ENCODE results near the gene C6orf52. TPM values are rescaled to one million over a fixed set of nuclear protein-coding genes. Genes with fewer than 3 reads are reported as not detected.

The C6orf52 gene
- total RNA-seq, 1 donor from 2014 or later, result 0.45 TPM

- H3K9me3 ChIP-seq (ENCODE audit: low read depth), result no peaks in the 10 kb centered on the region
- H3K4me3 ChIP-seq, result no peak overlapping the region
- H3K4me1 Mint-ChIP-seq, result peaks cover 31% of the 10 kb centered on the region
- DNase-seq (ENCODE audit: low spot score), result no peak
- H3K4me1 ChIP-seq, result peaks cover 18% of the 10 kb centered on the region
- H3K36me3 Mint-ChIP-seq, result peaks cover 2% of the 10 kb centered on the region
- no peak overlapping the region for H2AFZ ChIP-seq (replicated peaks)
- TF ChIP-seq, protein P1, sequence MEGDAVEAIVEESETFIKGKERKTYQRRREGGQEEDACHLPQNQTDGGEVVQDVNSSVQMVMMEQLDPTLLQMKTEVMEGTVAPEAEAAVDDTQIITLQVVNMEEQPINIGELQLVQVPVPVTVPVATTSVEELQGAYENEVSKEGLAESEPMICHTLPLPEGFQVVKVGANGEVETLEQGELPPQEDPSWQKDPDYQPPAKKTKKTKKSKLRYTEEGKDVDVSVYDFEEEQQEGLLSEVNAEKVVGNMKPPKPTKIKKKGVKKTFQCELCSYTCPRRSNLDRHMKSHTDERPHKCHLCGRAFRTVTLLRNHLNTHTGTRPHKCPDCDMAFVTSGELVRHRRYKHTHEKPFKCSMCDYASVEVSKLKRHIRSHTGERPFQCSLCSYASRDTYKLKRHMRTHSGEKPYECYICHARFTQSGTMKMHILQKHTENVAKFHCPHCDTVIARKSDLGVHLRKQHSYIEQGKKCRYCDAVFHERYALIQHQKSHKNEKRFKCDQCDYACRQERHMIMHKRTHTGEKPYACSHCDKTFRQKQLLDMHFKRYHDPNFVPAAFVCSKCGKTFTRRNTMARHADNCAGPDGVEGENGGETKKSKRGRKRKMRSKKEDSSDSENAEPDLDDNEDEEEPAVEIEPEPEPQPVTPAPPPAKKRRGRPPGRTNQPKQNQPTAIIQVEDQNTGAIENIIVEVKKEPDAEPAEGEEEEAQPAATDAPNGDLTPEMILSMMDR (IDR thresholded peaks at IDR 0.05), result no peak
- TF ChIP-seq EZH2 (IDR thresholded peaks at IDR 0.05) (no peak), EZH2phosphoT487 (IDR thresholded peaks at IDR 0.05) (no peak)
- no peak overlapping the region for H3K9ac ChIP-seq
- peaks cover 24% of the 10 kb centered on the region for H3K79me2 ChIP-seq (ENCODE audit: low read depth)
- peaks cover 19% of the 10 kb centered on the region for H3F3A ChIP-seq (ENCODE audit: low read depth)
- H4K20me1 ChIP-seq (ENCODE audit: low read depth), result peaks cover 6% of the 10 kb centered on the region
- no peak overlapping the region for H3K27ac Mint-ChIP-seq
- no peaks in the 10 kb centered on the region for H3K27me3 ChIP-seq
- H3K27me3 Mint-ChIP-seq (ENCODE audit: insufficient read depth, low read depth), result no peaks in the 10 kb centered on the region
- H3K36me3 ChIP-seq, result no peaks in the 10 kb centered on the region
- H3K4me3 Mint-ChIP-seq, result no peak overlapping the region
- no peaks in the 10 kb centered on the region for H3K9me3 Mint-ChIP-seq
- H3K4me2 ChIP-seq, result no peak overlapping the region
- H3K27ac ChIP-seq, result no peak overlapping the region
Measured at GRCh38 chr6:10720265-10720959, 26.0 kb upstream of the C6orf52 start.

DNA sequence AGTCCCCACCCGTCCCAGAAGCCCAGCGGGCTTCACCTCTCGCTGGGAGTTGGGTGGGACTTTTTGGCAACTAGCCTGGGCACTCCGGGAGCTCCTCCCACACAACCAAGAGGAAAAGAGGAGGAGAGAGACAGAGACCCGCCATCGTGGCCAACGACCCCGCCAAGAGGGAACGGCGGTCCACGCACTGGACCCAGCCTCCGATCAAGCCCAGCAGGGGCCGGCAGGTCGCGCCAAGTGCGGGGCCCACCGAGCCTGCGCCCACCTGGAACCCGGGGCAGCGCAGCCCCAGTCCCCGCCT, 25.5 kb upstream of the C6orf52 start:
- Histone ChIP-seq H3F3A (ENCODE audit: low read depth) (peaks cover 19% of the 10 kb centered on the region), H3K4me3 (no peak overlapping the region), H3K4me1 (peaks cover 16% of the 10 kb centered on the region), H3K4me2 (no peak overlapping the region), H3K79me2 (ENCODE audit: low read depth) (peaks cover 19% of the 10 kb centered on the region), H3K27ac (no peak overlapping the region), H2AFZ (replicated peaks) (no peak overlapping the region), H3K27me3 (no peaks in the 10 kb centered on the region), H3K36me3 (no peaks in the 10 kb centered on the region), H3K9ac (no peak overlapping the region), H3K9me3 (ENCODE audit: low read depth) (no peaks in the 10 kb centered on the region), H4K20me1 (ENCODE audit: low read depth) (peaks cover 6% of the 10 kb centered on the region)
- Mint-ChIP-seq H3K36me3 (no peaks in the 10 kb centered on the region), H3K4me3 (no peak overlapping the region), H3K9me3 (no peaks in the 10 kb centered on the region), H3K27me3 (ENCODE audit: insufficient read depth, low read depth) (no peaks in the 10 kb centered on the region), H3K4me1 (peaks cover 27% of the 10 kb centered on the region), H3K27ac (no peak overlapping the region)
- DNase-seq (ENCODE audit: low spot score), result no peak
- TF ChIP-seq EZH2phosphoT487 (IDR thresholded peaks at IDR 0.05) (no peak), EZH2 (IDR thresholded peaks at IDR 0.05) (no peak)
- TF ChIP-seq, protein P1 (IDR thresholded peaks at IDR 0.05), result no peak

GRCh38 chr6:10719296-10719963, 25.0 kb upstream of the C6orf52 start:
- H3K9ac ChIP-seq, result no peak overlapping the region
- Mint-ChIP-seq H3K27ac (no peak overlapping the region), H3K36me3 (no peaks in the 10 kb centered on the region), H3K9me3 (no peaks in the 10 kb centered on the region), H3K4me3 (no peak overlapping the region), H3K27me3 (ENCODE audit: insufficient read depth, low read depth) (no peaks in the 10 kb centered on the region), H3K4me1 (peaks cover 24% of the 10 kb centered on the region)
- TF ChIP-seq EZH2phosphoT487 (IDR thresholded peaks at IDR 0.05) (no peak), EZH2 (IDR thresholded peaks at IDR 0.05) (no peak)
- TF ChIP-seq, protein P1 (IDR thresholded peaks at IDR 0.05), result no peak
- no peaks in the 10 kb centered on the region for H3K9me3 ChIP-seq (ENCODE audit: low read depth)
- H3K4me1 ChIP-seq, result peaks cover 11% of the 10 kb centered on the region
- peaks cover 19% of the 10 kb centered on the region for H3F3A ChIP-seq (ENCODE audit: low read depth)
- H3K79me2 ChIP-seq (ENCODE audit: low read depth), result peaks cover 14% of the 10 kb centered on the region
- H2AFZ ChIP-seq (replicated peaks), result no peak overlapping the region
- H3K27ac ChIP-seq, result no peak overlapping the region
- no peak overlapping the region for H3K4me3 ChIP-seq
- peaks cover 6% of the 10 kb centered on the region for H4K20me1 ChIP-seq (ENCODE audit: low read depth)
- DNase-seq (ENCODE audit: low spot score), result no peak
- H3K4me2 ChIP-seq, result no peak overlapping the region
- H3K36me3 ChIP-seq, result no peaks in the 10 kb centered on the region
- H3K27me3 ChIP-seq, result no peaks in the 10 kb centered on the region

Data from neural progenitor cell (in vitro differentiated cells).